AG09319 (cell line): Measurements from ENCODE around the gene PDIA6.
"Not testable (repeated sequence)": the region's sequence is repeated elsewhere in the genome, so short reads cannot be mapped to it uniquely, and the experiment has no call there.

Experiments
- DNase-seq: peaks from one replicate; pipeline ENCODE4 v3.0.0-alpha.2; 2010; ENCODE audit warnings: low read depth; ENCODE audit errors: extremely low read depth
- TF ChIP-seq, protein P1 (sequence below): IDR thresholded peaks from 2 replicates; pipeline ENCODE4 v1.5.1; 2011; ENCODE audit warnings: low read depth, mild to moderate bottlenecking, inconsistent platforms, low read length, moderate library complexity

The PDIA6 gene

DNA sequence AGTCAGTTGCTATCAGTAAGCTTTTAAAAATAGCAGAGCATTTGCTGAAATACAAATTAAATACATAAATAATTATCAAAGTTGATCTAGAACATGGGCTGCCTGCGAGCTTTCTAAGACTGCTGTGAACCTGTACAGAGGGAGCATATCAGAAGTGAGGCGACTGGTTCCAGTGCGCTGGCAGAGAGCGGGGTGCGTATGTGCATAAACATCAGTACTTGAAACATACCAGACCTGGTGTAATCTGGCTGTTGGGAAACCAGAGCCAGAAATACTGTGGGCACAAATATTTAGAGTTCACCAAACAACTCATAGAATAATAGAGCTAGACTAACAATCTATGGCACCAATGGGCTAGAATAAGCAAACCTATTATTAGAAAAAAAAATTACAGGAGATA, 27.3 kb downstream of the PDIA6 start:
- TF ChIP-seq, protein P1, sequence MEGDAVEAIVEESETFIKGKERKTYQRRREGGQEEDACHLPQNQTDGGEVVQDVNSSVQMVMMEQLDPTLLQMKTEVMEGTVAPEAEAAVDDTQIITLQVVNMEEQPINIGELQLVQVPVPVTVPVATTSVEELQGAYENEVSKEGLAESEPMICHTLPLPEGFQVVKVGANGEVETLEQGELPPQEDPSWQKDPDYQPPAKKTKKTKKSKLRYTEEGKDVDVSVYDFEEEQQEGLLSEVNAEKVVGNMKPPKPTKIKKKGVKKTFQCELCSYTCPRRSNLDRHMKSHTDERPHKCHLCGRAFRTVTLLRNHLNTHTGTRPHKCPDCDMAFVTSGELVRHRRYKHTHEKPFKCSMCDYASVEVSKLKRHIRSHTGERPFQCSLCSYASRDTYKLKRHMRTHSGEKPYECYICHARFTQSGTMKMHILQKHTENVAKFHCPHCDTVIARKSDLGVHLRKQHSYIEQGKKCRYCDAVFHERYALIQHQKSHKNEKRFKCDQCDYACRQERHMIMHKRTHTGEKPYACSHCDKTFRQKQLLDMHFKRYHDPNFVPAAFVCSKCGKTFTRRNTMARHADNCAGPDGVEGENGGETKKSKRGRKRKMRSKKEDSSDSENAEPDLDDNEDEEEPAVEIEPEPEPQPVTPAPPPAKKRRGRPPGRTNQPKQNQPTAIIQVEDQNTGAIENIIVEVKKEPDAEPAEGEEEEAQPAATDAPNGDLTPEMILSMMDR = no peak
- no peak for DNase-seq

DNA sequence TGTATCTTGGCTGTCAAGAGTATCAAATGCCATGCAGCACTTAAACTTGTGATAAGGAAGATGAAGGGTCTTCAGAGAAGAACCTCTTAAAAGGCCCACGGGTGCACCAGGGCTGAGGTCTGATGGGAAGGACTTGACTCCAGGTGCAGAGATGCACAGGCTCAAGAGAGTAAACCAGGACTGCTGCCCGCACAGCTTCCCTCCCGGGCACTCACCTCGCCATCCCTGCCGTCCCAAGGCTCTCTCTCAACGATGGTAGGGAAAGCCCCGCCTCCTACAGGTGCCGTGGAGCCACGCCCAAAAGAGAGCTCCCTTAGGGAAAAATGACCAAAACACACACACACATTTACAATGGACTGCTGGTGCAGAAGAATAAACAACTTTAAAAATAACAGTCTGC, 27.9 kb downstream of the PDIA6 start:
- DNase-seq = no peak
- TF ChIP-seq, protein P1 = no peak

DNA sequence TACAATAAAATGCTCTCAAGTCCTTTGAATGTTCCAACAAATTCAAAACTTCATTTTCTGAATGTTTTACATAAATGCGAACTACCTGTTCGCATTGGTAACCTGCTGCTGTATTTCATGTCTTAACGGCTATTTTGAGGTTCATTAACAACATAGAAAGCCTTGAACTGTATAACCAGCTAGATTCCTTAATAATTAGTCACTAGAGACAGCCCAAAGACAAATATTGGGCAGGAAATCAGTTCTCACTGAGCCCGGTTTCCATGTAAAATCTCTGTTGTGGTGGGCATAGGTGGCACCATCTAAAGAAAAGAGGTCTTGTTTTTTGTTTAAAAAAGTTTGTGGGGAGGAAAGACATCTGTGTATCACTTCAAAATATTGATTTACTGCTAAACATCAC, 29.2 kb downstream of the PDIA6 start:
- TF ChIP-seq, protein P1 = no peak
- DNase-seq = no peak

DNA sequence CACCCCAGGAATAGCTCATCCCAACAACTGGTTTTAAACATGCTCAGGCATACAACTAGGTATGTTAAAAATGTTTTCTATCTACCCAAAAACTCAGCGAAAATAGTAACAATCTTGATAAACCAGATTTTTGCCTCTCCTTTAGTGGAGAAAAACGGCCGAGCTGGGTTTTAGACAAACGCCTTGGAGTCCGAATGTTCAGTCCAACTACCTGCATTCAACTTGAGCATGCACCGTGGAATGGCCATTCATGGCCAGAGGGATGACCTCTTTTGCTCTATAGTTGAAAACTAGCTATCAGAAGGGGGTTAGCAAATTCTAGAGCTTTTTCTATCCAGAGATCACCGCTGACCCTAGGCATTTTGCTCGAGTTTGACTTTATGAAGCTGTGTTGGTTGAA, 30.8 kb downstream of the PDIA6 start:
- TF ChIP-seq, protein P1 = no peak
- no peak for DNase-seq

DNA sequence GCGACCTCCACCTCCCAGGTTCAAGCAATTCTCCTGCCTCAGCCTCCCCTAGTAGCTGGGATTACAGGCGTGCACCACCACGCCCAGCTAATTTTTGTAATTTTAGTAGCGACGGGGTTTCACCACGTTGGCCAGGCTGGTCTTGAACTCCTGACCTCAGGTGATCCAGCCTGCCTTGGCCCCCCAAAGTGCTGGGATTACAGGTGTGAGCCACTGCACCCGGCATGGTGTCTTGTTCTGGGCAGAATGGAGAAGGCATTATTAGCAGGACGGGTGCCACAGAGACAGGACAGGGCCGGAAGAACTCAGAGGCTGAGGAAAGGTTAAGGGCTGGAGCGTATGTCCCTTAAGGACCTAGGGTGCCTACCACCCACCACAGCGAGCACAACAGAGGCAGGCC, 31.8 kb downstream of the PDIA6 start:
- not testable (repeated sequence) for DNase-seq

DNA sequence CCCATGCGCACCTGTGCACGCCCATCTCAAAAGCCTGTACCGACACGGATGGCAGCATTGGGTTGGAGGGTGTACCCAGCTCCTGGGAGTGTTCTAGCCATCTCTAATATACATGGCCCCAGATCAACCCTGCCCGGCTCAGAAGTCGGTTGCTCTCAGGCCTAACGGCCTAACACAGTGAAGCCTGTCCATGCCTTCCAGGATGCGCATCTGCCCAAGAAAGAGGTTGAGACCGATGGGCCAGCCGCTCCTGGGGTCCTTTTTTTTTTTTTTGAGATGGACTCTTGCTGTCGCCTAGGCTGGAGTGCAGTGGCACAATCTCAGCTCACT, 32.1 kb downstream of the PDIA6 start:
- TF ChIP-seq, protein P1 = no peak
- DNase-seq = no peak

DNA sequence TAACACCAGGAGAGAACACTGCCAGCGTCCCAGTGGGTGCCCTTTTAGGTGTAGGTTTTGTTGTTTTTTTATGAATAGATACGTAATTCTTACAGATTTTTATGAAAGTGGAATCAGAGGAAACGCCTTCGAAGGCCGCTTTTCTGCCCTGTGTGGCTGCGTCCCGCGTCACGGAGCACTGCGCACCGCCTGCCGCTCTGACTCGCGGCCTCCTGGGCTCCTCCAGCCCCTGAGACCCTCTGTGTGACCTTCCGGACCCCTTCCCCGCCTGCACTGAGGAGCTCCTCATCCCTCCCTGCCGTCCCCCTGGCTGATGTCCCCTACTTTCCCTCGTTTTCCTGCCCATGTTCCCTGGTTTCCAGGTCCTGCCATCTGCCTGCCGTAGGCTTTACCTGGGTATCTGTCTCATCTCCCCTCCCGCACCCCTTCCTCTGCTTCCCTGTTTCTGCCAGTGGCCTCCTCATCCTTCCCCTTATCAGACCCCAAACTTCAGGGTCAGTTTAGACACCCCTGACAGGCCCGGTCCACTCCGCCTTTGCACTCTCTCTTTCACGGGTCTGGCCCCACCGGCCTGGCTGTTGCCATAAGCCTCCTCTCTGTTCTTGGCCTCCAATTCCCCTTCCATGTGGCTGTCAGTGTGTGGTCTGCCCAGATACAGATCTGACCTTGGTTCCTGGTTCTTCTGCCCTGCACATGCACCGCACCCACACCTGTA, 32.7 kb downstream of the PDIA6 start:
- TF ChIP-seq, protein P1 = no peak
- DNase-seq = no peak

DNA sequence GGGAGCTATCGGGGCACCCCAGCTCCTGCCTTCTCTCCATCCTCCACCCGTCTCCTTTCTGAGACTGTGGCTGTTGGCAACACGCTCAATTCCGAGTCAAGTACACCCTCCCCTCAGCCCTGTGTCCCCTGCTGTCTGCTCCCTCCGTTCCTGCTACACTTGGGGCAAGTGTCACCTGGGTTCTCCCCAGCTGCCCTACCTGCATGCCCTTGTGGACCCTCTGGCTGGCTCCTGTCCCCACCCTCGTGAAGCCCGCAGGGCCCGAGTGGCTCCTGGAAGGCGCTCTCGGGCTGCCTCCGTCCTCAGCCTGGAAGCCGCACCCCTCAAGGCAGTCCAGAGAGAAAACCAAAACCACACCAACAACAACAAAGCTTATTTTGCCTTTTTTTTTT, 33.9 kb downstream of the PDIA6 start:
- TF ChIP-seq, protein P1 = no peak
- DNase-seq = no peak
